RPMI7951 (cell line): Measurements from ENCODE around the gene SSPN. TPM values are rescaled to one million over a fixed set of nuclear protein-coding genes. Genes with fewer than 3 reads are reported as not detected.

Source experiments
- DNase-seq: peaks from one replicate; pipeline ENCODE4 v3.0.0-alpha.2; 2012; ENCODE audit warnings: low read depth
- total RNA-seq: library from RNA; depleted of rRNA; stranded (reverse); fragments of >200 nt; shearing (Covaris generic); gene quantifications from 2 replicates; pipeline ENCODE4 v1.2.3, GENCODE V29; 2014

Gene SSPN
- total RNA-seq, 1 experiment from 2014 or later, result 13.2 TPM

- no peak for DNase-seq
Observed at GRCh38 chr12:26265606-26266005, 70.2 kb downstream of the SSPN start.

GRCh38 chr12:26266881-26267280, 71.5 kb downstream of the SSPN start:
- DNase-seq, result peak; percentile 13

- no peak for DNase-seq
Observed at GRCh38 chr12:26268841-26269561, 73.6 kb downstream of the SSPN start.

GRCh38 chr12:26269562-26270284, 74.3 kb downstream of the SSPN start:
- DNase-seq, result no peak

GRCh38 chr12:26271024-26271423, 75.7 kb downstream of the SSPN start:
- peak; percentile 24 for DNase-seq

GRCh38 chr12:26271889-26272492, 76.6 kb downstream of the SSPN start:
- peak; percentile 80 for DNase-seq

GRCh38 chr12:26272851-26273250, 77.5 kb downstream of the SSPN start:
- no peak for DNase-seq

GRCh38 chr12:26273811-26274210, 78.4 kb downstream of the SSPN start:
- DNase-seq, result peak; percentile 17

GRCh38 chr12:26274441-26275312, 79.3 kb downstream of the SSPN start:
- DNase-seq, result peak; percentile 99

GRCh38 chr12:26275313-26276131, 80.1 kb downstream of the SSPN start:
- DNase-seq, result peak; percentile 22

GRCh38 chr12:26276709-26277108, 81.3 kb downstream of the SSPN start:
- DNase-seq, result peak; percentile 42

GRCh38 chr12:26277506-26278246, 82.3 kb downstream of the SSPN start:
- DNase-seq, result peak; percentile 78

GRCh38 chr12:26278266-26278665, 82.9 kb downstream of the SSPN start:
- DNase-seq, result no peak

GRCh38 chr12:26278666-26279065, 83.3 kb downstream of the SSPN start:
- no peak for DNase-seq

GRCh38 chr12:26279091-26279490, 83.7 kb downstream of the SSPN start:
- DNase-seq, result no peak

- no peak for DNase-seq
Observed at GRCh38 chr12:26279908-26280307, 84.5 kb downstream of the SSPN start.

- no peak for DNase-seq
Observed at GRCh38 chr12:26280869-26281268, 85.5 kb downstream of the SSPN start.

- DNase-seq, result no peak
Observed at GRCh38 chr12:26281320-26281719, 85.9 kb downstream of the SSPN start.

GRCh38 chr12:26282339-26282940, 87.1 kb downstream of the SSPN start:
- no peak for DNase-seq

- no peak for DNase-seq
Observed at GRCh38 chr12:26283046-26283445, 87.7 kb downstream of the SSPN start.
